Activated T-helper 17 cell treated with anti-CD3 and anti-CD28 coated beads, Interleukin-2, amount 50 U/mL, for 72 hours (primary cell): ENCODE measurements around the gene CEP112. TPM values are rescaled to one million over a fixed set of nuclear protein-coding genes. Genes with fewer than 3 reads are reported as not detected.
A peak's percentile ranks its signal among the peaks of the same experiment; 100 is the strongest.

Source experiments
- ATAC-seq: fragments of 150-1000 bp; cut with Tn5 transposase; replicated peaks from 2 replicates; pipeline ENCODE4 v1.10.0; 2021; ENCODE audit warnings: mild to moderate bottlenecking, moderate library complexity
- H3K27ac Mint-ChIP-seq: one replicate; pipeline ENCODE4 v1.8.0; 2022; ENCODE audit warnings: mixed read lengths
- H3K27me3 Mint-ChIP-seq: one replicate; pipeline ENCODE4 v1.8.0; 2022; ENCODE audit warnings: mixed read lengths
- H3K36me3 Mint-ChIP-seq: one replicate; pipeline ENCODE4 v1.8.0; 2022; ENCODE audit warnings: low read depth, mild to moderate bottlenecking, mixed read lengths
- H3K4me1 Mint-ChIP-seq: one replicate; pipeline ENCODE4 v1.8.0; 2022; ENCODE audit warnings: mixed read lengths
- H3K4me3 Mint-ChIP-seq: one replicate; pipeline ENCODE4 v1.8.0; 2022; ENCODE audit warnings: mild to moderate bottlenecking, mixed read lengths
- H3K9me3 Mint-ChIP-seq: one replicate; pipeline ENCODE4 v1.8.0; 2022; ENCODE audit warnings: mixed read lengths
- total RNA-seq, 2 donors: library from RNA; stranded (reverse); gene quantifications; one replicate each; pipeline ENCODE4 v1.2.3, GENCODE V29; 2022

Gene CEP112
- total RNA-seq, 2 donors from 2014 or later = 3.4 to 8.1 TPM

GRCh38 chr17:65660947-65661346 is 531.0 kb downstream of the CEP112 start:
- ATAC-seq = no peak
- Mint-ChIP-seq H3K9me3 (no peaks in the 10 kb centered on the region), H3K27ac (peak overlapping the region; percentile 3), H3K36me3 (no peaks in the 10 kb centered on the region), H3K4me1 (peaks cover 5% of the 10 kb centered on the region), H3K27me3 (no peaks in the 10 kb centered on the region), H3K4me3 (no peak overlapping the region)

GRCh38 chr17:65660078-65660477 is 531.9 kb downstream of the CEP112 start:
- Mint-ChIP-seq H3K36me3 (no peaks in the 10 kb centered on the region), H3K4me3 (no peak overlapping the region), H3K4me1 (peaks cover 5% of the 10 kb centered on the region), H3K9me3 (no peaks in the 10 kb centered on the region), H3K27me3 (no peaks in the 10 kb centered on the region), H3K27ac (no peak overlapping the region)
- ATAC-seq = no peak

DNA sequence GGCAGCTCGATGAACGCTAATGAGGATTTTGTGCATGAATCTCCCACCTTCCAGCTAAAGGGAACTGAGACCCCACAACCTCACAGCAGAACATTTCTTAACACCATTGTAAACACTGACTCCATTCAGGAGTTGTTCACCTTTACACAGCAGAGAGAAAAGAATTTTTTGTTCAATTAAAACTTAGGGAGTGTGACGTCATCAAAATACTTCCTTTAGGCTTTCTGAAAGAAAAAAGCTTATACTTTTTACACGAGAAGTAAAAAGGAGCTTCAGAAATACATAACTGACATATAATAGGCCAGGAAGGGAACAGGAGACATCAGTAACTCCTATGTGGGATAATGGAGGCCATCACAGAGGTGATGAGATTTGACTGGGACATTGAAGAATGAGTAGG is 532.4 kb downstream of the CEP112 start:
- no peaks in the 10 kb centered on the region for H3K27me3 Mint-ChIP-seq
- no peak for ATAC-seq
- peaks cover 5% of the 10 kb centered on the region for H3K4me1 Mint-ChIP-seq
- H3K9me3 Mint-ChIP-seq = no peaks in the 10 kb centered on the region
- no peaks in the 10 kb centered on the region for H3K36me3 Mint-ChIP-seq
- no peak overlapping the region for H3K4me3 Mint-ChIP-seq
- H3K27ac Mint-ChIP-seq = no peak overlapping the region

DNA sequence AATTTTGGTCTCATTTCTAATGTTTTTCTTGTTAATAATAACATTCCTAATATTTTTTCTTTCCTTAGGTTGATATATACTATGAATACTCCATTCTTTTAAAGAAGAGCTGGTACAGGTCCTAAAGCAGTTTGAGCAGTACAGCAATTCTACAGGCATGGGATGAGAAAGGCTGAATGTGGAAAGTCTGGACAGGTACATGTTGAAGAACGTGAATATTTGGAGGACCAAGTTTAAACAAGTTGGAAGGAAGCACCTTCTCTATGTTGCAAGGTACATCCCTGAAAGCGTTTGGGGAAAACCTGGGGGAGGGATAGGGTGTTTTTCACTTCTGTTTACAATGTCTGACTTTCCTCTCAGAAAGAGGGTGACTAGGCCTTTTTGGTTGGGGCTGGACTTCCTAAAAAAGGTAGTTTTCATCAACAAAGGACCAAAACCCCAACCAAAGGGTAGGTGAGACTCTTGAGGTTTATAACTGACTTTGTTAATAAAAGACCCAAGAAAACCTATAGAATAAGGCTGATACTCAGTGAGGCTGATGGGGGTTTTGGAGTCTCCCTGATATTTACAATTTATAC is 534.6 kb downstream of the CEP112 start:
- H3K4me3 Mint-ChIP-seq = no peak overlapping the region
- ATAC-seq = peak; percentile 22
- peaks cover 5% of the 10 kb centered on the region for H3K4me1 Mint-ChIP-seq
- H3K9me3 Mint-ChIP-seq = no peaks in the 10 kb centered on the region
- H3K27ac Mint-ChIP-seq = peak overlapping the region; percentile 56
- no peaks in the 10 kb centered on the region for H3K36me3 Mint-ChIP-seq
- no peaks in the 10 kb centered on the region for H3K27me3 Mint-ChIP-seq

- Mint-ChIP-seq H3K4me1 (peaks cover 5% of the 10 kb centered on the region), H3K27ac (peak overlapping the region; percentile 56), H3K36me3 (no peaks in the 10 kb centered on the region), H3K9me3 (no peaks in the 10 kb centered on the region), H3K27me3 (no peaks in the 10 kb centered on the region), H3K4me3 (no peak overlapping the region)
- peak; percentile 95 for ATAC-seq
Measured at GRCh38 chr17:65656390-65657250, 535.3 kb downstream of the CEP112 start.

DNA sequence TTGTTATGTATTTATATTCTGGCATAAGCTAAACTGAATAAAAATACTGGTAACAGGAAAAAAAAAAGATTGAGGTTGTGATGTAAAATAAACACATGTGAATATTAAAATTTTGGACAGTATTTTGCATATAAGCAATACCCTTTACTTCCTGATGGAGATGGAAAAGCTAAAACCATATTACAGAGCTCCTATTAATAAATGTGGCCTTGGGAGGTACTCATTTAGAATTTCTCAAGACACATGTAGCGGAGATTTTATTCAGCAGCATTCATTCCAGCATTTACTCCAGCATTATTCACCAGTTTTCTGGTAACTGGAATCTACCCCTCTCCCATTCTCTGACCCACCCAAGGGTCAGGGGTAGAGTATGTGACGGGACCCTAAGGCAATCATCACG is 536.2 kb downstream of the CEP112 start:
- peaks cover 2% of the 10 kb centered on the region for H3K4me1 Mint-ChIP-seq
- H3K27ac Mint-ChIP-seq = no peak overlapping the region
- H3K36me3 Mint-ChIP-seq = no peaks in the 10 kb centered on the region
- no peak for ATAC-seq
- H3K4me3 Mint-ChIP-seq = no peak overlapping the region
- H3K27me3 Mint-ChIP-seq = no peaks in the 10 kb centered on the region
- H3K9me3 Mint-ChIP-seq = no peaks in the 10 kb centered on the region

DNA sequence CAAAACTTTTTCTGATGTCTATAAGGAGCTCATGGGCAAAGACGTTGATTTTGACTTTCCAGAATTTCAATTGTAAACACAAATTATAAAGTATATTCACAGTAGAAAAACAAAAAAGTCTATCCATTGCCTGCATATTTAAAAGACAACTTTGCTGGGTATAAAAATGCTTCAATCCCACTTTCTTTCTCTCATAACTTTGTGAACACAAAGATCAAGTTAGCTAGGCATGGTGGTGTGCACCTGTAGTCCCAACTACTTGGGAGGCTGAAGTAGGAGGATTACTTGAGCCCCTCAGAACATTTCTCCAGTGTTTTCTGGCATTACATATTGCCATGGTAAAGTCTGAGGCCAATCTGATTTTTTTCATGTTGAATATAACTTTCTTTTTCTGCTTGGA is 547.4 kb downstream of the CEP112 start:
- no peaks in the 10 kb centered on the region for H3K4me1 Mint-ChIP-seq
- no peak for ATAC-seq
- no peak overlapping the region for H3K4me3 Mint-ChIP-seq
- no peaks in the 10 kb centered on the region for H3K36me3 Mint-ChIP-seq
- H3K9me3 Mint-ChIP-seq = peaks cover 4% of the 10 kb centered on the region
- H3K27ac Mint-ChIP-seq = no peak overlapping the region
- H3K27me3 Mint-ChIP-seq = no peaks in the 10 kb centered on the region

GRCh38 chr17:65638221-65638975 is 553.5 kb downstream of the CEP112 start:
- no peak for ATAC-seq
- H3K36me3 Mint-ChIP-seq = no peaks in the 10 kb centered on the region
- no peak overlapping the region for H3K4me3 Mint-ChIP-seq
- no peak overlapping the region for H3K27ac Mint-ChIP-seq
- no peaks in the 10 kb centered on the region for H3K27me3 Mint-ChIP-seq
- no peaks in the 10 kb centered on the region for H3K9me3 Mint-ChIP-seq
- H3K4me1 Mint-ChIP-seq = no peaks in the 10 kb centered on the region

- no peaks in the 10 kb centered on the region for H3K27me3 Mint-ChIP-seq
- no peak overlapping the region for H3K4me3 Mint-ChIP-seq
- no peaks in the 10 kb centered on the region for H3K9me3 Mint-ChIP-seq
- H3K36me3 Mint-ChIP-seq = no peaks in the 10 kb centered on the region
- H3K27ac Mint-ChIP-seq = no peak overlapping the region
- H3K4me1 Mint-ChIP-seq = no peaks in the 10 kb centered on the region
- ATAC-seq = no peak
Measured at GRCh38 chr17:65637786-65638185, 554.1 kb downstream of the CEP112 start.

GRCh38 chr17:65634533-65634932 is 557.4 kb downstream of the CEP112 start:
- no peaks in the 10 kb centered on the region for H3K27me3 Mint-ChIP-seq
- no peak for ATAC-seq
- H3K9me3 Mint-ChIP-seq = no peaks in the 10 kb centered on the region
- H3K27ac Mint-ChIP-seq = no peak overlapping the region
- H3K4me1 Mint-ChIP-seq = no peaks in the 10 kb centered on the region
- no peaks in the 10 kb centered on the region for H3K36me3 Mint-ChIP-seq
- H3K4me3 Mint-ChIP-seq = no peak overlapping the region

GRCh38 chr17:65633988-65634387 is 557.9 kb downstream of the CEP112 start:
- Mint-ChIP-seq H3K27me3 (no peaks in the 10 kb centered on the region), H3K9me3 (no peaks in the 10 kb centered on the region), H3K36me3 (no peaks in the 10 kb centered on the region), H3K27ac (no peak overlapping the region), H3K4me3 (no peak overlapping the region), H3K4me1 (no peaks in the 10 kb centered on the region)
- no peak for ATAC-seq

DNA sequence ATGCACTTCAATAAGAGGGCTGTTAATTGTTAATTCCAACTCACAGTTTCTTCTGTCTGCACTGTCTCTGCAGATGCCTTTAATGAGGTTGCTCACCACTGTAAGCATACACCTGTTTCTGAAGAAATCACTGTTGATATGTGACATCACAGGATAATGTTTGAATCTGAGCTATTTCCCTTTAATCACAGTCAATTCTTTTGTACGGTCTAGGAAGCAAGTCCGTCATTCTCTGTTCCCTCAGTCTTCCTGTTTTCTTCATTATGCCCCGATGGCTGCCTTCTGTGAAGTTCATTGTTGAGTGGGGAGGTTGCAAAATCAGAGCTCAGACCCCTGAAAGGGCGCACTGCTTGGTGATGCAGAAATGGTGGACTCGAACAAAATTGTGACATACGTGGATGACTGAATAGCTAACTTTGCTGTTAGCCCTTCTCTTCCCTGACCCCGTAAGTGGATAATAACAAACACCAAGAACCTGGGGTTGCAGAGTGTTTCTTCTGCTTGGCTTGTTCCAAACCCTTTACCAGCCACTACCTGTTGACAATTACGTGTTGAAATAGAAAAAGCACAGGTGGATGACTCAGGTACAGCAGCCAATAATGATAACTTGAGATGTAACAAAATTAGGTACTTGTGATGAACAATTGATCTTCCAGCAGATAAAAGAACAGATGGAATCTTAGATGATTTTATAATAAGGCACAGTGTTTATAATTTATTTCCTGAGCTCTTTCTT is 558.6 kb downstream of the CEP112 start:
- Mint-ChIP-seq H3K27ac (no peak overlapping the region), H3K9me3 (no peaks in the 10 kb centered on the region), H3K4me1 (no peaks in the 10 kb centered on the region), H3K36me3 (no peaks in the 10 kb centered on the region), H3K27me3 (no peaks in the 10 kb centered on the region), H3K4me3 (no peak overlapping the region)
- no peak for ATAC-seq

- Mint-ChIP-seq H3K4me3 (no peak overlapping the region), H3K9me3 (no peaks in the 10 kb centered on the region), H3K4me1 (no peaks in the 10 kb centered on the region), H3K36me3 (no peaks in the 10 kb centered on the region), H3K27me3 (no peaks in the 10 kb centered on the region), H3K27ac (no peak overlapping the region)
- no peak for ATAC-seq
Measured at GRCh38 chr17:65630502-65630901, 561.4 kb downstream of the CEP112 start.

DNA sequence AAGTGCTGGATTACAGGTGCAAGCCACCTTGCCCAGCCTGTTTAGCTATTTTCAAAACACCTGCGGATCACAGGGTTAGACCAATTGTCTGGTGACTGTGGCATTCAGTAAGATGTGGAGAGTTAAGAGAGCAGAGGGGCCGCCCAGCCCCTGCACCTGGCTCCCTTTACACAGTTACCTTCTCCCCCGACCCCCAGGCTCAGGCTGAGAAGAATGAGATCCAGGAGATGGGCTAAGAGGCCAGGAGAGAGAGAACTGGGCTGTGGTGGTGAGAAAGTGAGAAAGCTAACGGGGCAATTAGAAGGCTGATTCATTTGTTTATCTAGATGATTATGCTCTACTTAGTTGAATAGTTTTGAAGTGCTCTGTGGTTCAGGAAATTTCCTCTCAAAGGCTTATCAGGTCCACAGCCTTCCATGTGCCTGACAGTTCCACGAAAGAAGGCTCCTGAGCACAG is 562.7 kb downstream of the CEP112 start:
- H3K36me3 Mint-ChIP-seq = no peaks in the 10 kb centered on the region
- H3K9me3 Mint-ChIP-seq = no peaks in the 10 kb centered on the region
- no peaks in the 10 kb centered on the region for H3K4me1 Mint-ChIP-seq
- H3K4me3 Mint-ChIP-seq = no peak overlapping the region
- no peak overlapping the region for H3K27ac Mint-ChIP-seq
- ATAC-seq = no peak
- no peaks in the 10 kb centered on the region for H3K27me3 Mint-ChIP-seq
